B cell (primary cell): ENCODE measurements around the gene ERRFI1. TPM values are rescaled to one million over a fixed set of nuclear protein-coding genes. Genes with fewer than 3 reads are reported as not detected.

Experiments
- ATAC-seq: fragments of 200-7000 bp; cut with Tn5 transposase; one replicate; pipeline ENCODE4 v1.10.0; 2021; ENCODE audit warnings: low read depth, mild to moderate bottlenecking, moderate number of reproducible peaks, moderate library complexity
- CTCF ChIA-PET: fragments of 350-600 bp; sonication (Branson Sonifier 250); formaldehyde crosslinking; loops from one replicate; lab custom pipeline; 2021; ENCODE audit warnings: antibody characterized with exemption, inconsistent platforms; lab: Charles Lee
- POLR2A ChIA-PET: fragments of 350-600 bp; sonication (Branson Sonifier 250); formaldehyde crosslinking; loops from one replicate; lab custom pipeline; 2021; ENCODE audit warnings: antibody characterized with exemption; lab: Charles Lee
- DNase-seq: peaks from one replicate; pipeline ENCODE4 v3.0.0; 2013
- H2AFZ ChIP-seq: 2 replicates; pipeline ENCODE4 v1.6.1; 2012; ENCODE audit warnings: mild to moderate bottlenecking, low read depth, low read length; ENCODE audit not compliant: insufficient read depth, poor library complexity, severe bottlenecking
- H3K27ac ChIP-seq, 2 donors: 1 replicate in 1 of 2; 2 replicates in 1 of 2; pipeline ENCODE4 v1.5.1; 2012 to 2013; ENCODE audit warnings: low read length in 2 of 2, mild to moderate bottlenecking in 2 of 2, moderate library complexity in 1 of 2
- H3K27me3 ChIP-seq, 4 experiments: fragments of 200-600 bp in 1 of 4; sonication (generic) in 1 of 4; replicated peaks in 1 of 4; 1 replicate in 2 of 4; 2 replicates in 2 of 4; pipeline versions ENCODE4 v1.6.1 to v1.7.0; 2013 to 2016; ENCODE audit warnings: low read length in 3 of 4, mild to moderate bottlenecking in 2 of 4, mixed read lengths in 1 of 4, moderate library complexity in 1 of 4; ENCODE audit not compliant: insufficient read depth in 4 of 4, control insufficient read depth in 3 of 4; ENCODE audit errors: control extremely low read depth in 1 of 4
- H3K36me3 ChIP-seq, 2 experiments: replicated peaks in 1 of 2; 1 replicate in 1 of 2; 2 replicates in 1 of 2; pipeline versions ENCODE4 v1.6.1 to v1.7.1; 2013; ENCODE audit warnings: low read length in 1 of 2; ENCODE audit not compliant: insufficient read depth in 2 of 2, control insufficient read depth in 1 of 2; ENCODE audit errors: control extremely low read depth in 1 of 2, extremely low read depth in 1 of 2
- H3K4me1 ChIP-seq, 2 donors: fragments of 200-600 bp in 1 of 2; sonication (generic) in 1 of 2; 1 replicate in 1 of 2; 2 replicates in 1 of 2; pipeline versions ENCODE4 v1.5.1 to v1.6.1; 2013 to 2017; ENCODE audit warnings: low read length in 2 of 2; ENCODE audit not compliant: control insufficient read depth in 2 of 2, insufficient read depth in 2 of 2
- H3K4me2 ChIP-seq: replicated peaks from 2 replicates; pipeline ENCODE3; 2012; ENCODE audit warnings: mild to moderate bottlenecking, low read depth, low read length; ENCODE audit not compliant: poor library complexity, severe bottlenecking
- H3K4me3 ChIP-seq, 5 experiments: fragments of 200-600 bp in 1 of 5; sonication (generic) in 1 of 5; 1 replicate in 3 of 5; 2 replicates in 2 of 5; pipeline versions ENCODE4 v1.5.1 to v1.7.0; 2011 to 2016; ENCODE audit warnings: low read length in 4 of 5, mild to moderate bottlenecking in 4 of 5, low read depth in 2 of 5, control low read depth in 1 of 5, moderate library complexity in 1 of 5; ENCODE audit not compliant: insufficient read depth in 1 of 5; ENCODE audit errors: control extremely low read depth in 1 of 5, extremely low read depth in 1 of 5
- H3K79me2 ChIP-seq: fragments of 200-600 bp; sonication (generic); one replicate; pipeline ENCODE4 v1.6.0; 2016; ENCODE audit warnings: low read length; ENCODE audit not compliant: control insufficient read depth, insufficient read depth
- H3K9ac ChIP-seq: fragments of 200-600 bp; sonication (generic); 2 replicates; pipeline ENCODE4 v1.6.1; 2017; ENCODE audit warnings: mild to moderate bottlenecking, low read length, moderate library complexity
- H3K9me3 ChIP-seq, 3 donors: one replicate each; pipeline versions ENCODE4 v1.6.1 to v1.7.1; 2013; ENCODE audit warnings: low read length in 2 of 3; ENCODE audit not compliant: control insufficient read depth in 2 of 3, insufficient read depth in 1 of 3; ENCODE audit errors: control extremely low read depth in 1 of 3
- H4K20me1 ChIP-seq: 2 replicates; pipeline ENCODE4 v1.6.0; 2012; ENCODE audit warnings: mild to moderate bottlenecking, low read length; ENCODE audit not compliant: insufficient read depth, control insufficient read depth, poor library complexity, severe bottlenecking
- H3K27ac Mint-ChIP-seq: one replicate; pipeline ENCODE4 v1.8.0; 2021; ENCODE audit warnings: mixed read lengths
- H3K27me3 Mint-ChIP-seq: one replicate; pipeline ENCODE4 v1.8.0; 2021; ENCODE audit warnings: mixed read lengths
- H3K4me1 Mint-ChIP-seq: one replicate; pipeline ENCODE4 v1.8.0; 2021; ENCODE audit warnings: mixed read lengths
- H3K4me3 Mint-ChIP-seq: one replicate; pipeline ENCODE4 v1.8.0; 2021; ENCODE audit warnings: mixed read lengths
- H3K9me3 Mint-ChIP-seq: one replicate; pipeline ENCODE4 v1.8.0; 2022; ENCODE audit warnings: mixed read lengths; ENCODE audit not compliant: insufficient read depth
- CTCF ChIP-seq: fragments of 200-600 bp; IDR thresholded peaks from one replicate; pipeline ENCODE4 v1.8.0; 2022; ENCODE audit warnings: antibody characterized with exemption, mild to moderate bottlenecking
- EZH2 ChIP-seq: IDR thresholded peaks from 2 replicates; pipeline ENCODE4 v1.6.1; 2012; ENCODE audit warnings: borderline replicate concordance, low read depth, mild to moderate bottlenecking, moderate library complexity, low read length; ENCODE audit not compliant: insufficient read depth, poor library complexity, severe bottlenecking
- WGBS: methylation state at CpG from one replicate; pipeline ENCODE4 v1.1.5; 2013; ENCODE audit warnings: missing lambda C conversion rate; ENCODE audit not compliant: insufficient coverage; 5-methylcytosine and 5-hydroxymethylcytosine counted together
- intact Hi-C: fragments of 100-400 bp; cut with micrococcal nuclease; formaldehyde crosslinking; loops from one replicate; pipeline ENCODE4 v1.10.0; 2022
- polyA plus RNA-seq: library from polyadenylated mRNA; depleted of rRNA; stranded (reverse); fragments of >200 nt; gene quantifications from 2 replicates; pipeline ENCODE4 v1.2.3, GENCODE V29; 2012
- total RNA-seq, 2 donors: library from RNA; stranded (reverse); fragments of 120-200 nt in 1 of 2; gene quantifications; 1 replicate in 1 of 2; 2 replicates in 1 of 2; pipeline versions ENCODE4 v1.2.3 to v1.2.4, GENCODE V29; 2013 to 2022

Gene ERRFI1
- total and polyA plus RNA-seq, 2 donors (not counting 1 experiment from before 2014, with no cell fraction given) = 1.5 to 2.0 TPM

DNA sequence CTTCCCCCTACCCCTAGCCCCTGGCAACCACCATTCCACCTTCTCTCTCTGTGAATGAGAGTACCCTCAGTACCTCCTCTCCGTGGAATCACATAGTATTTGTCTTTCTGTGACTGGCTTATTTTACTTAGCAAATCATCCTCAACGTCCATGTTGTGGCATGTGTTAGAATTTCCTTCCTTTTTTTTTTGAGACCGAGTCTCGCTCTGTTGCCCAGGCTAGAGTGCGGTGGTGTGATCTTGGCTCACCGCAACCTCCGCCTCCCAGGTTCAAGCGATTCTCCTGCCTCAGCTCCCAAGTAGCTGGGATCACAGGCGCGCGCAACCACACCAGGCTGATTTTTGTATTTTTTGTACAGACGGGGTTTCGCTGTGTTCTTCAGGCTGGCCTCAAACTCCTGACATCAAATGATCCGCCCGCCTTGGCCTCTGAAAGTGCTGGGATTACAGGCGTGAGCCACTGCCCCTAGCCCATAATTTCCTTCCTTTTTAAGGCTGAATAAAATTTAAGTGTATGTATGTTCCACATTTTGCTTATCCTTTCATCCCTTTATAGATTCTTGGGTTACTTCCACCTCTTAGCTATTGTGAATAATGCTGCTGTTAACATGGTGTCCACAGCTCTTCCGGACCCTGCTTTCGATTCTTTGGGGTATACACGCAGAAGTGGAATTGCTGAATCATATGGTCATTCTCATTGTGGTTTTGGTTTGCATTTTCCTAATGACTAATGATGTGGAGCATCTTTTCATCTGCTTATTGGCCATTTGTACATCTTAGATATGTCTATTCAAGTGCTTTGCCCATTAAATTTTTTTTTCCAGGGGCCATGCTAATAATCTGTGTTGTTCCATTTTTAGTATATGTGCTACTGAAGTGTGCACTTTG, 32.3 kb downstream of the ERRFI1 start:
- Histone ChIP-seq H3K4me2 (peak overlapping the region; percentile 47), H4K20me1 (no peaks in the 10 kb centered on the region), H3K36me3 (no peaks in the 10 kb centered on the region), H3K27ac (no peak overlapping the region), H3K9ac (no peak overlapping the region), H3K79me2 (no peaks in the 10 kb centered on the region), H2AFZ (no peak overlapping the region), H3K4me3 (peak overlapping the region in 1 of 5 experiments; percentile 24), H3K9me3 (peaks cover 0 to 3% (median 0%) of the 10 kb centered on the region in 3 donors), H3K27me3 (no peaks in the 10 kb centered on the region), H3K4me1 (peaks cover 0 to 10% of the 10 kb centered on the region in 2 donors)
- 54% methylated on average over 11 of the region's 19 CpGs for WGBS
- POLR2A ChIA-PET = no interaction called here
- TF ChIP-seq CTCF (no peak), EZH2 (no peak)
- CTCF ChIA-PET = no interaction called here
- Mint-ChIP-seq H3K9me3 (no peaks in the 10 kb centered on the region), H3K4me1 (peaks cover 11% of the 10 kb centered on the region), H3K4me3 (peak overlapping the region; percentile 35), H3K27ac (no peak overlapping the region), H3K27me3 (no peaks in the 10 kb centered on the region)
- intact Hi-C loops = no loop called here
- DNase-seq = no peak
- ATAC-seq = no peak

GRCh38 chr1:7992885-7993284, 33.2 kb downstream of the ERRFI1 start:
- CTCF ChIA-PET = no interaction called here
- H3K4me1 Mint-ChIP-seq = peaks cover 11% of the 10 kb centered on the region
- H3K27me3 ChIP-seq = no peaks in the 10 kb centered on the region
- no peak overlapping the region for H3K4me3 Mint-ChIP-seq
- H2AFZ ChIP-seq = no peak overlapping the region
- no peak overlapping the region for H3K4me3 ChIP-seq
- 100% methylated on average over 1 of the region's 4 CpGs for WGBS
- no peaks in the 10 kb centered on the region for H4K20me1 ChIP-seq
- peaks cover 0 to under 1% of the 10 kb centered on the region in 2 experiments for H3K36me3 ChIP-seq
- no peak overlapping the region for H3K4me2 ChIP-seq
- H3K27ac ChIP-seq = no peak overlapping the region
- intact Hi-C loops = no loop called here
- H3K9me3 Mint-ChIP-seq = no peaks in the 10 kb centered on the region
- DNase-seq (no peak), ATAC-seq (no peak)
- peaks cover 0 to 3% (median 0%) of the 10 kb centered on the region in 3 donors for H3K9me3 ChIP-seq
- H3K9ac ChIP-seq = no peak overlapping the region
- H3K27me3 Mint-ChIP-seq = no peaks in the 10 kb centered on the region
- no peak for TF ChIP-seq CTCF
- no peak for TF ChIP-seq EZH2
- POLR2A ChIA-PET = no interaction called here
- peaks cover 0 to 10% of the 10 kb centered on the region in 2 donors for H3K4me1 ChIP-seq
- H3K79me2 ChIP-seq = no peaks in the 10 kb centered on the region
- H3K27ac Mint-ChIP-seq = no peak overlapping the region
